Measurements from ENCODE around the gene ANKRD13C.

Gene ANKRD13C

DNA sequence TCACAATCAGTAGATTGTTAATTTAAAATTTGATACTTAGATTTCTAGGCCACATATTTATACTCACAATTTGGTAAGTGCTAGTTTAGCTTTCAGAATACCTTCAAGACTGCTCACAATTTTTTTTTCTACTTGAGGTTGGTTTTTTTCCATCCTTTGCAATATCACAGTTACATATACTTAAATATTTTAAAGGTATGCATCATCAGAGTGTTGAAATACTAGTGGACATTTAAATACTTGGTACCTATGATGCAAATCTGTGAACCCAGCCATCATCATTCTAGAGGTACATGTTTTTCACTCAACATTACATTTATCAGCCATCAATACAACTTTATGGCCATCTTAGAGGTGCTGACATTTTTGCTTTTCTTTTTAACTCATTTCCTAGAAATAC lies 143.0 kb downstream of the ANKRD13C start:
- DNase-seq (ENCODE audit: low spot score), result no peak

DNA sequence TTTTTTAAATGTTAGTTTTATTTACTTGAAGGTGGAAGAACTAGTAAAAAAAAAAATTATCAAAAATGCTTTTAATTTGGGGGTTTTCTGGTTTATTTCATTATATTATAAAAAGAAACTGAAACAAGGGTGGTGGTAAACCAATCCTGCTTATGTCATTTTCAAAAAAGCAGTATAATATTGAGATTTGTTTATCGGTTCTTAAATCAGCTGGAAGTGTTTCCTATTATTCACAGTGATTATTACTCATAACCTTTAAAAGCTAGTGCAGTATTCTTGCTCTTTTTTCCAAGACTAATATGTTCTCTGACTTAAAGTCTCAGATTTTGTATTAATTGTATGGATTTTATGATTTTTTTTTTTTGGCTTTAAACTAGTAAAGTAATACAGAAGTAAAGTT lies 143.7 kb downstream of the ANKRD13C start:
- no peak for DNase-seq (ENCODE audit: low spot score)

Measured in kidney tubule cell (primary cell).